ENCODE results near the gene CD69.

The CD69 gene

DNA sequence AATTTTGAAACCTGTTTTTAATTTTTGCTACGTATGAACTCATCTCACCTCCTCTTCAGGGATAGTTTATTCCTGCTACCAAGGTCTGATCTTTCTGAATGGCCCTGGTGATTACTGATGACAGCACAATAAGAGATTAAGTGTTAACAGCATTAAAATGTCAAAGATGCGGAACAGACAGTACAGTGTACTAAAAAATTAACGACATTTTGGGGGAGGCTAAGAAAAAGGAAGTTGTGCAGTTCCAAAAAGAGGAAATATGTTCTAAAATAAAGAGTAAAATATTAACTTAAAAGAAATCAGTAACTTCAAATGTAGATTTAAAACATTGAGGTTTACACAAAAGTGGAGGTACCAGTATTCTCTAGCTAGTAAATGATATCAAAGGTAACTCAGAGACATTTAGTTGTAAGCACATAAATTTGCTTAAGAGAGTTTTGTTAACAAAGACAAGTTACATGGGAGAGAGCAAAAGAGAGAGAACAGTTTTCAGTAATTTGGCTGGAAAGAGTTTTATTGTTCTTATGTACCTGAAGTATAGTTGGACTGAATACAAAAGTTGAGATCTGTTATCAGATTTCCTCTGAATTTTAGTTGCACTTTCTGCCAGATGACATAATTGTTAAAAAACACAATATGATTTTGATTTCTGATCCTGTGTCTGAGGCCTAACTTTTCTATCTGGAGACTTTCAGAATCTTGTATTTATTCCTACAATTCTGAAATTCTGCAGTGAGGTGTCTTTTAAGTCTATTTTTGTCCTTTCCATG, 23.6 kb downstream of the CD69 start:
- no peak for DNase-seq (ENCODE audit: extremely low read depth, low read depth)
- TF ChIP-seq, protein P1, sequence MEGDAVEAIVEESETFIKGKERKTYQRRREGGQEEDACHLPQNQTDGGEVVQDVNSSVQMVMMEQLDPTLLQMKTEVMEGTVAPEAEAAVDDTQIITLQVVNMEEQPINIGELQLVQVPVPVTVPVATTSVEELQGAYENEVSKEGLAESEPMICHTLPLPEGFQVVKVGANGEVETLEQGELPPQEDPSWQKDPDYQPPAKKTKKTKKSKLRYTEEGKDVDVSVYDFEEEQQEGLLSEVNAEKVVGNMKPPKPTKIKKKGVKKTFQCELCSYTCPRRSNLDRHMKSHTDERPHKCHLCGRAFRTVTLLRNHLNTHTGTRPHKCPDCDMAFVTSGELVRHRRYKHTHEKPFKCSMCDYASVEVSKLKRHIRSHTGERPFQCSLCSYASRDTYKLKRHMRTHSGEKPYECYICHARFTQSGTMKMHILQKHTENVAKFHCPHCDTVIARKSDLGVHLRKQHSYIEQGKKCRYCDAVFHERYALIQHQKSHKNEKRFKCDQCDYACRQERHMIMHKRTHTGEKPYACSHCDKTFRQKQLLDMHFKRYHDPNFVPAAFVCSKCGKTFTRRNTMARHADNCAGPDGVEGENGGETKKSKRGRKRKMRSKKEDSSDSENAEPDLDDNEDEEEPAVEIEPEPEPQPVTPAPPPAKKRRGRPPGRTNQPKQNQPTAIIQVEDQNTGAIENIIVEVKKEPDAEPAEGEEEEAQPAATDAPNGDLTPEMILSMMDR (IDR thresholded peaks at IDR 0.05; ENCODE audit: low read depth, low read length, missing control alignments) = no peak
- no peak overlapping the region for H3K4me3 ChIP-seq (replicated peaks; ENCODE audit: low read depth, low read length)

DNA sequence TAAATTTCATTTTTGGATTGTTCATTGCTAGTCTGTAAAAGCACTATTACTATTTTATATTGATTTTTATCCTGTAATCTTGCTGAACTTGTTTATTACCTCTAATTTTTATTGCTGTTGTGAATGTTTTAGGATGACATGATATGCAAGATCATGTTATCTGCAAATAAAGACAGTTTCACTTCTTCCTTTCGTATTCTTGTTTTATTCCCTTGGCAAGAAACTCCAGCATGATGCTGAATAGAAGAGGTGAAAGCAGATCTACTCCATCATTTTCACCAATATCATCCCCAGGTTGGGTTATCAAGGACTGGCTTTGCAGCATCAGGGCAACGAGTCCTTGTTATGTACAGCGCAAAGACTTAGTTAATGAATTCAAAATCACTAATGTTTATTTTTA, 25.1 kb downstream of the CD69 start:
- DNase-seq (ENCODE audit: extremely low read depth, low read depth) = no peak
- no peak overlapping the region for H3K4me3 ChIP-seq (replicated peaks; ENCODE audit: low read depth, low read length)
- TF ChIP-seq, protein P1 (IDR thresholded peaks at IDR 0.05; ENCODE audit: low read depth, low read length, missing control alignments) = no peak

DNA sequence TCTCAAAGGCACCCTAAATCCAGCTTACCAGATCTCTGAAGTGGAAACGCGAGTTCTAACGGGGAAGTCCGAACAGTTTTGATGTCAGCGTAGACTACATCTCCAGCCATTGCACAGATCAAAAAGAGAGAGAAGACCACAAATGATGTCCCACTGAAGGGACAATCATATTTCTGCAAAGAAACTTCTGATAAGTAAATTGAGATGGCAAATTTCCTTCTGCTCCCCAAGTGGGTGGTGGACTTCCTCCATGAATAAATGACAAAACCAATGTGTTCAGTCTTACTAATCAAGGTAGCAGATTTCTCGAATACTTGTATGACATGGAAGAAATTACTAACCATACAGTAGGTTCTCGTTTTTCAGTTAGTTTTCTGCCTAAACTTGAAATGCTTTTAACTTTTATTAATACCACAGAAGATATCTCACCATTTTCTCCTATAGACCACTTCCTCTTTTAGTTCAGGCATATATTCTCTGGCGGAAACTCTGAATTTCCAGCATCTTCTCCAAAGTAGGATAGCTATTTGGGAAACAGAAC, 27.7 kb downstream of the CD69 start, which contains the start of gene CLECL1:
Gene CLECL1 (minus strand): TSS at position 177 of the 541 bp plus-strand sequence.
- TF ChIP-seq, protein P1 (IDR thresholded peaks at IDR 0.05; ENCODE audit: low read depth, low read length, missing control alignments) = no peak
- DNase-seq (ENCODE audit: extremely low read depth, low read depth) = no peak

DNA sequence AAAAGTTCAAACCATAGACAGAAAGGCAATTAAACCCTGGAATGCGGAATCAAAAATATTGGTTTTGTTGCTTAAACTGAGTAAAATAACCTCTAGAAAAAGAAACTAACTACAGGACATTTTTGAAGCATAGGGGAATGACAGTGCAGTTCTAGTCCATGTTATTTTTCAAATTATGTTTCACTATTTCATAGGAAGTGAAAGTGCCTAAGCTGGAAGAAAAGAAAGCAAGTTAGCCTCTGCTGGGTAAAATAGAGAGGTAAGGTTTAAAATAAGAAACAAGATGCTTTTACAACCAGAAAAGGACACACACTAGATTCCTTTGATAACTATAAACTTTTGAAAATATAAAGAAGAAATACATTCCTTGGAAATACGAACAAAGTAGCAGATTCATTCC, 28.9 kb downstream of the CD69 start:
- no peak for DNase-seq (ENCODE audit: extremely low read depth, low read depth)
- TF ChIP-seq, protein P1 (IDR thresholded peaks at IDR 0.05; ENCODE audit: low read depth, low read length, missing control alignments) = no peak
- H3K4me3 ChIP-seq (replicated peaks; ENCODE audit: low read depth, low read length) = no peak overlapping the region

More for the DNA sequence above, 27.7 kb downstream of the CD69 start, which contains the start of gene CLECL1:
- H3K4me3 ChIP-seq (replicated peaks; ENCODE audit: low read depth, low read length) = no peak within 1 kb of the TSS

DNA sequence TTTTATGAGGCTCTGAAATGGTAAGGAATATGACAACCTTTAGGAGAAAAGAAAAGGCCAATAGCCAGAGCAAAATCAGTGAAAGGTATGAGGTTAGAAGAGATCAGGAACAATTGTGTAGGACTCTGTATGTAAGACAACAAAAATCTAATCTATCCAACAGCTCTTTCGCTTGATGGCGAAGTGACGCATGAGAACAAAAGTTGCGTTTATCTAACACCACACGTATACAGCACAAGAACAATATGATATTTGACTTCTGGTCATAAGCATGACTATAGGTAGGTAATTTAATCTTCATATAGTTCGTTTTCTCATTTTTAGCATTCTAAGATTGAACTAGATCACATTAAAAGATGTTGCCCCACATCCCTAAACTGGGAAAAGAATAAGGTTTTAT, 29.3 kb downstream of the CD69 start:
- DNase-seq (ENCODE audit: extremely low read depth, low read depth) = no peak
- H3K4me3 ChIP-seq (replicated peaks; ENCODE audit: low read depth, low read length) = no peak overlapping the region
- TF ChIP-seq, protein P1 (IDR thresholded peaks at IDR 0.05; ENCODE audit: low read depth, low read length, missing control alignments) = no peak

DNA sequence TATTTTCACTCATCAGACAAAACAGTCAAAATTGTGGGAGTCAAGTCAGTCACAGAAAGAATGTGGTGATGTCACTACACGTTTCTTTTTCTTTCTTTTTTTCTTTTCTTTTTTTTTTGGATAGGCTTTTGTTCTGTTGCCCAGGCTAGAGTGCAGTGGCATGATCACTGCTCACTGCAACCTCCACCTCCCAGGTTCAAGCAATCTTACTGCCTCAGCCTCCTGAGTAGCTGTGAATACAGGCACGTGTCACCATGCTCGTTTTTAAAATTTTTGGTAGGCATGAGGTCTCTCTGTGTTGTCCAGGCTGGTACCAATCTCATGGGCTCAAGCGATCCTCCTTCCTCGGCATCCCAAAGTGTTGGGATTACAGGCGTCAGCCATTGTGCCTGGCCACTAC, 30.1 kb downstream of the CD69 start:
- no peak overlapping the region for H3K4me3 ChIP-seq (replicated peaks; ENCODE audit: low read depth, low read length)
- DNase-seq (ENCODE audit: extremely low read depth, low read depth) = no peak

More for the DNA sequence above, 30.1 kb downstream of the CD69 start:
- TF ChIP-seq, protein P1 (IDR thresholded peaks at IDR 0.05; ENCODE audit: low read depth, low read length, missing control alignments) = no peak

Measured in HFF-Myc (cell line).